OCI-LY7 (cell line): Measurements from ENCODE around the gene STAT4. TPM values are rescaled to one million over a fixed set of nuclear protein-coding genes. Genes with fewer than 3 reads are reported as not detected.
A peak's percentile ranks its signal among the peaks of the same experiment; 100 is the strongest.

Source experiments
- BruUV-seq: library from RNA; stranded (reverse); fragments of 400-500 nt; replicated peaks from 2 replicates; lab custom pipeline; 2021; lab: Mats Ljungman, UMichigan
- CTCF ChIA-PET: fragments of 300-600 bp; sonication (Branson Sonifier 250); formaldehyde crosslinking; loops from one replicate; lab custom pipeline; 2022; ENCODE audit warnings: antibody characterized with exemption; ENCODE audit not compliant: unreplicated experiment; lab: Charles Lee
- POLR2A ChIA-PET: fragments of 300-600 bp; sonication (Branson Sonifier 250); formaldehyde crosslinking; loops from one replicate; lab custom pipeline; 2022; ENCODE audit warnings: antibody characterized with exemption; lab: Charles Lee
- DNase-seq: peaks from one replicate; pipeline ENCODE4 v3.0.0-alpha.2; 2015; ENCODE audit warnings: low spot score
- H2AFZ ChIP-seq: fragments of 200-600 bp; sonication (generic), shearing (Covaris generic); 2 replicates; pipeline ENCODE4 v1.6.1; 2014; ENCODE audit warnings: mild to moderate bottlenecking, antibody characterized with exemption, low read length, moderate library complexity
- H3K27ac ChIP-seq: fragments of 200-600 bp; sonication (generic); 2 replicates; pipeline ENCODE4 v1.5.1; 2014; ENCODE audit warnings: mixed run types, low read depth, mild to moderate bottlenecking, moderate library complexity, low read length, inconsistent platforms; ENCODE audit not compliant: poor library complexity, severe bottlenecking
- H3K36me3 ChIP-seq: fragments of 200-600 bp; sonication (generic); 2 replicates; pipeline ENCODE4 v1.6.1; 2014; ENCODE audit warnings: mild to moderate bottlenecking, antibody characterized with exemption, low read length, moderate library complexity, mixed read lengths; ENCODE audit not compliant: insufficient read depth
- H3K4me1 ChIP-seq: fragments of 200-600 bp; sonication (generic); 2 replicates; pipeline ENCODE4 v1.5.1; 2014; ENCODE audit warnings: mild to moderate bottlenecking, low read length; ENCODE audit not compliant: insufficient read depth, poor library complexity, severe bottlenecking
- H3K4me2 ChIP-seq: fragments of 200-600 bp; sonication (generic); 2 replicates; pipeline ENCODE4 v1.6.1; 2014; ENCODE audit warnings: mild to moderate bottlenecking, low read length
- H3K4me3 ChIP-seq: fragments of 200-600 bp; sonication (generic); 2 replicates; pipeline ENCODE4 v1.5.1; 2014; ENCODE audit warnings: mild to moderate bottlenecking, low read depth, low read length; ENCODE audit not compliant: poor library complexity, severe bottlenecking
- H3K79me2 ChIP-seq: fragments of 200-600 bp; sonication (generic); 2 replicates; pipeline ENCODE4 v1.6.1; 2016; ENCODE audit warnings: low read depth, mild to moderate bottlenecking, low read length, moderate library complexity, mixed read lengths; ENCODE audit not compliant: insufficient read depth
- H3K9me2 ChIP-seq: fragments of 200-600 bp; sonication (generic); 2 replicates; pipeline ENCODE4 v1.6.1; 2016; ENCODE audit warnings: mild to moderate bottlenecking, low read length, mixed read lengths; ENCODE audit not compliant: insufficient read depth
- H3K9me3 ChIP-seq: fragments of 200-600 bp; sonication (generic); 2 replicates; pipeline ENCODE4 v1.6.1; 2014; ENCODE audit warnings: mild to moderate bottlenecking, mixed run types, low read length, mixed read lengths
- H4K20me1 ChIP-seq: fragments of 200-600 bp; sonication (generic); 2 replicates; pipeline ENCODE4 v1.6.1; 2014; ENCODE audit warnings: mild to moderate bottlenecking, antibody characterized with exemption, low read length, moderate library complexity, mixed read lengths; ENCODE audit not compliant: insufficient read depth
- EZH2phosphoT487 ChIP-seq: fragments of 200-600 bp; sonication (generic); IDR thresholded peaks from 2 replicates; pipeline ENCODE4 v1.6.1; 2018; ENCODE audit warnings: low read depth, borderline replicate concordance, mild to moderate bottlenecking, mixed run types, antibody characterized with exemption, low read length, moderate library complexity, mixed read lengths
- intact Hi-C: fragments of 100-400 bp; cut with micrococcal nuclease; formaldehyde crosslinking; loops from one replicate; pipeline ENCODE4 v1.10.0; 2022; ENCODE audit not compliant: unreplicated experiment
- total RNA-seq, 2 experiments: library from RNA; depleted of rRNA in 1 of 2; stranded (reverse); fragments of >200 nt in 1 of 2; shearing (Covaris generic) in 1 of 2; gene quantifications; 2 replicates each; pipeline ENCODE4 v1.2.3, GENCODE V29; 2014 to 2022
- TF ChIP-seq, protein P1 (sequence below): fragments of 200-600 bp; sonication (generic); conservative IDR thresholded peaks from 2 replicates; pipeline ENCODE4 v1.5.1; 2014; ENCODE audit warnings: mild to moderate bottlenecking, antibody characterized with exemption, low read length, moderate library complexity, mixed read lengths

Gene STAT4
- total RNA-seq, 2 experiments from 2014 or later, result not detected

DNA sequence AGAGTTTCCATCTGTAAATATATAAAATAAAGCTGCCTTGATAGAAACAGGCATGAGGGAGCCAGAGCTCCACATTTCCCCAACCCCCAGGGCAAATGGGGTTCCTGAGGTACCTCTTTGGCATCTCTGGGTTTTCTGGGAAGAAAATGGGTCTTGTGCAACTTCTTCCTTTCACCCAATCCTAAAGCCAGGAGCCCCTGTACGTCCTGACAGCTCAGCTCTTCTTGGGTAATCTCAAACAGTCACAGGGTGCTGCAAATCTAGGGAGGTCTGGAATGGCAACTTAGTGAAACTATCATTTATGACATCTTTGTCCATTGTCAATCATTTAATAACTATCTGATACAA is 100.2 kb downstream of the STAT4 start:
- ChIA-PET POLR2A (interaction anchor here (0.6 to 1.4 kb wide), 3 partner anchors 13 to 82 kb away, joined by 3 to 4 read pairs (median 3); no protein-coding TSS in a partner anchor), CTCF (no interaction called here)
- no TSS peak for BruUV-seq
- H3K4me1 ChIP-seq, result peaks cover 13% of the 10 kb centered on the region
- no peak overlapping the region for H3K27ac ChIP-seq
- H3K36me3 ChIP-seq, result no peaks in the 10 kb centered on the region
- no peak overlapping the region for H3K4me2 ChIP-seq
- no peaks in the 10 kb centered on the region for H4K20me1 ChIP-seq
- no peak overlapping the region for H2AFZ ChIP-seq
- intact Hi-C loops, result loop anchor here (5.0 kb wide), 1 partner anchor 472 kb away; no protein-coding TSS in a partner anchor
- TF ChIP-seq, protein P1, sequence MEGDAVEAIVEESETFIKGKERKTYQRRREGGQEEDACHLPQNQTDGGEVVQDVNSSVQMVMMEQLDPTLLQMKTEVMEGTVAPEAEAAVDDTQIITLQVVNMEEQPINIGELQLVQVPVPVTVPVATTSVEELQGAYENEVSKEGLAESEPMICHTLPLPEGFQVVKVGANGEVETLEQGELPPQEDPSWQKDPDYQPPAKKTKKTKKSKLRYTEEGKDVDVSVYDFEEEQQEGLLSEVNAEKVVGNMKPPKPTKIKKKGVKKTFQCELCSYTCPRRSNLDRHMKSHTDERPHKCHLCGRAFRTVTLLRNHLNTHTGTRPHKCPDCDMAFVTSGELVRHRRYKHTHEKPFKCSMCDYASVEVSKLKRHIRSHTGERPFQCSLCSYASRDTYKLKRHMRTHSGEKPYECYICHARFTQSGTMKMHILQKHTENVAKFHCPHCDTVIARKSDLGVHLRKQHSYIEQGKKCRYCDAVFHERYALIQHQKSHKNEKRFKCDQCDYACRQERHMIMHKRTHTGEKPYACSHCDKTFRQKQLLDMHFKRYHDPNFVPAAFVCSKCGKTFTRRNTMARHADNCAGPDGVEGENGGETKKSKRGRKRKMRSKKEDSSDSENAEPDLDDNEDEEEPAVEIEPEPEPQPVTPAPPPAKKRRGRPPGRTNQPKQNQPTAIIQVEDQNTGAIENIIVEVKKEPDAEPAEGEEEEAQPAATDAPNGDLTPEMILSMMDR, result no peak
- TF ChIP-seq EZH2phosphoT487, result no peak
- no peak for DNase-seq
- no peaks in the 10 kb centered on the region for H3K9me3 ChIP-seq
- H3K79me2 ChIP-seq, result no peaks in the 10 kb centered on the region
- H3K4me3 ChIP-seq, result no peak overlapping the region
- no peaks in the 10 kb centered on the region for H3K9me2 ChIP-seq

DNA sequence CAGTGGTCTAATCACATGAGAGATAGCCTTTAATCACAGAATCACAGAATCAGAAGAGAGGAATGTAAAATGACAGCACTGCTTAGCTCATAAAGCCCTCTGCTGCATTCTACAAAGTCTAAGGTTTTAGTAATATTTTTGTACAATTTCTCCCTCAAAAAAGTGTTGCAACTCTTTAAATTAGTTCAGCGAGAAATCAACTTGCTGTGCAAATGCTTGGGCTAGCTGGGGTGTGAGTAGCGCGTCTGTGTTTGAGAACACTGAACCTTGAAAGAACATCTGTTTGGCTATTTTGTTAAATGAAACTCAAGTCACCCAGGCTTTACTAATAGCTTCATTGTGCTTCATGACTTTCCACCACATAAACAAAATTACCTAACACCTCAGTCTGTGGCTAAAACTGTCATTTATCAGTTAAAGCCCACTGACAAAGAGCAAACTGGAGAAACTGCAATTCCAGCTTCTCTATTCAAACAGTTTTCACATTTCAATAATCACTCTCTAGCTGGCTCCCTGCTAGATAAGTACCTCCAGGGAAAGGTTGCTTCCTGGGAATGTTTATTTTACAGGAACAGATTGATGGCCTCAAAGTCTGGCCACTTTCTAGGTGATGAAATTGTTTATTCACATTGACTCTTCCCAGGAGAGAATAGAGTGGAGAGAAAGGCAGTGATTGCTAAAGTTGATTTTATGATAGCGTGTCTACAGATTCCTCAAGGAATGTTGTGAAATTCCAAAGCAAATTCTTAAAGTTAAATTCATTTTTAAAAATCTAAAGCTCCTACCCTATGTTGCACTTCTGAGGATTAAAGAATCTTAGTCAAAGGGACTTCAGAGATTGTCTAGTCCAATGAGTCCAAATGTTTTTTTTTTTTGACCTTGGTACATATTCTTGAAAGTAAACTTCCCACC is 100.8 kb downstream of the STAT4 start:
- DNase-seq, result peak; percentile 57
- intact Hi-C loops, result loop anchor here (5.0 kb wide), 1 partner anchor 472 kb away; no protein-coding TSS in a partner anchor
- H3K4me1 ChIP-seq, result peaks cover 13% of the 10 kb centered on the region
- ChIA-PET CTCF (no interaction called here), POLR2A (interaction anchor here (0.6 to 1.4 kb wide), 5 partner anchors 12 to 81 kb away, joined by 3 to 7 read pairs (median 4); partner anchors contain the start of gene STAT1)
- H3K36me3 ChIP-seq, result no peaks in the 10 kb centered on the region
- BruUV-seq, result no TSS peak
- no peaks in the 10 kb centered on the region for H4K20me1 ChIP-seq
- H3K4me3 ChIP-seq, result no peak overlapping the region
- H3K9me2 ChIP-seq, result no peaks in the 10 kb centered on the region
- no peaks in the 10 kb centered on the region for H3K79me2 ChIP-seq
- H3K27ac ChIP-seq, result peak overlapping the region; percentile 22
- H3K9me3 ChIP-seq, result no peaks in the 10 kb centered on the region
- H3K4me2 ChIP-seq, result no peak overlapping the region; the same call in 1 of the 2 replicates
- TF ChIP-seq, protein P1, result no peak
- no peak overlapping the region for H2AFZ ChIP-seq

DNA sequence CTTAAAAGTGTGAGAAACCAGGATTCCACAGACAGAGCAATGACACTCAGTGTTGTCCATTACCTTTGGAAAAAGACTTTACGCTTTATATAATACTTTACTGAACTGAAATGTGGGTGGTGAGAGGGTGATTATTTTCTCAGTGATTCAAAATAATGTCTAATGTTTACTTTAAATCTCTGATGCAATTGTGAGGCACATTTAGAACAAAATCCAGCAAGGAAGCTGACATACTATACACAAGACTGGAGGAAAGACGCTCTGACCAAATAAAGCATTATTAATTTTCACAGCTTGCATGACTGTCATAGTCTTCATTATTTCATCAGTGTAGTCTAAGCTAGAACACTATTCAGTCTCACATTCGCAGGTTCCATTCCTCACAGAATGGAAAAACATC is 102.7 kb downstream of the STAT4 start:
- POLR2A ChIA-PET, result interaction anchor here (0.6 to 0.7 kb wide), 2 partner anchors 74 to 1137 kb away, joined by 3 read pairs; no protein-coding TSS in a partner anchor
- no peak overlapping the region for H3K4me3 ChIP-seq
- intact Hi-C loops, result no loop called here
- no peaks in the 10 kb centered on the region for H3K79me2 ChIP-seq
- BruUV-seq, result no TSS peak
- no peaks in the 10 kb centered on the region for H3K36me3 ChIP-seq
- H3K4me2 ChIP-seq, result no peak overlapping the region
- H3K4me1 ChIP-seq, result peaks cover 13% of the 10 kb centered on the region
- TF ChIP-seq EZH2phosphoT487, result no peak
- TF ChIP-seq, protein P1, result no peak
- H3K9me2 ChIP-seq, result no peaks in the 10 kb centered on the region
- H3K27ac ChIP-seq, result no peak overlapping the region
- no peak for DNase-seq
- no peaks in the 10 kb centered on the region for H4K20me1 ChIP-seq
- CTCF ChIA-PET, result no interaction called here
- H3K9me3 ChIP-seq, result no peaks in the 10 kb centered on the region
- no peak overlapping the region for H2AFZ ChIP-seq
